Esophagus (tissue), 2 donors: ENCODE measurements around the gene CDC5L. TPM values are rescaled to one million over a fixed set of nuclear protein-coding genes. Genes with fewer than 3 reads are reported as not detected.
A peak's percentile ranks its signal among the peaks of the same experiment; 100 is the strongest.

ENCODE experiments used
- H3K27ac ChIP-seq, 2 donors: one replicate each; pipeline ENCODE4 v1.5.1; 2013; ENCODE audit warnings: low read depth in 2 of 2, mild to moderate bottlenecking in 2 of 2, inconsistent platforms in 1 of 2, low read length in 1 of 2, moderate library complexity in 1 of 2
- H3K27me3 ChIP-seq, 2 donors: one replicate each; pipeline ENCODE4 v1.6.1; 2013; ENCODE audit warnings: low read length in 2 of 2, control low read depth in 1 of 2, mild to moderate bottlenecking in 1 of 2; ENCODE audit not compliant: insufficient read depth in 2 of 2, control insufficient read depth in 1 of 2
- H3K36me3 ChIP-seq, 2 donors: one replicate each; pipeline ENCODE4 v1.6.1; 2013; ENCODE audit warnings: low read length in 1 of 2; ENCODE audit not compliant: control insufficient read depth in 2 of 2, insufficient read depth in 2 of 2
- H3K4me1 ChIP-seq, 2 donors: one replicate each; pipeline ENCODE4 v1.6.1; 2013; ENCODE audit warnings: low read length in 1 of 2; ENCODE audit not compliant: control insufficient read depth in 2 of 2, insufficient read depth in 2 of 2
- H3K4me3 ChIP-seq, 2 donors: one replicate each; pipeline ENCODE4 v1.5.1; 2013; ENCODE audit warnings: low read length in 2 of 2, mild to moderate bottlenecking in 2 of 2, low read depth in 1 of 2, moderate library complexity in 1 of 2
- H3K9me3 ChIP-seq, 2 donors: one replicate each; pipeline ENCODE4 v1.6.1; 2013; ENCODE audit warnings: mild to moderate bottlenecking in 2 of 2, low read depth in 1 of 2, low read length in 1 of 2, moderate library complexity in 1 of 2; ENCODE audit not compliant: control insufficient read depth in 2 of 2, insufficient read depth in 1 of 2
- WGBS, 2 donors: extraction: QIAGEN DNeasy Blood & Tissue Kit; methylation state at CpG; one replicate each; pipeline ENCODE4 v1.1.7; 2013; 5-methylcytosine and 5-hydroxymethylcytosine counted together
- polyA plus RNA-seq, 2 donors: library from polyadenylated mRNA; stranded (reverse); fragments of 200-250 nt; gene quantifications; one replicate each; pipeline ENCODE4 v1.2.3, GENCODE V29; 2013
- donor health status: healthy with polysubstance abuse.
- donor health status: Bipolar disorder and iron deficiency.

CDC5L gene
- polyA plus RNA-seq, 2 donors: 4.6 to 7.8 TPM

- peaks cover 0 to 6% of the 10 kb centered on the region in 2 donors for H3K4me1 ChIP-seq
- no peak overlapping the region for H3K4me3 ChIP-seq
- H3K36me3 ChIP-seq: no peaks in the 10 kb centered on the region
- H3K27ac ChIP-seq: no peak overlapping the region
- no peaks in the 10 kb centered on the region for H3K9me3 ChIP-seq
- 67 to 69% methylated on average over 12 of the region's 12 CpGs for WGBS, 2 donors
- H3K27me3 ChIP-seq: no peaks in the 10 kb centered on the region
These were observed 98.3 kb downstream of the CDC5L start for GRCh38 chr6:44485601-44486401.

- no peaks in the 10 kb centered on the region for H3K9me3 ChIP-seq
- WGBS, 2 donors: 77 to 90% methylated on average over 1 of the region's 1 CpG
- peaks cover 0 to 6% of the 10 kb centered on the region in 2 donors for H3K4me1 ChIP-seq
- no peak overlapping the region for H3K27ac ChIP-seq
- no peaks in the 10 kb centered on the region for H3K36me3 ChIP-seq
- no peaks in the 10 kb centered on the region for H3K27me3 ChIP-seq
- H3K4me3 ChIP-seq: no peak overlapping the region
These were observed 99.5 kb downstream of the CDC5L start for GRCh38 chr6:44487002-44487401.

GRCh38 chr6:44487586-44487985 lies 100.1 kb downstream of the CDC5L start:
- H3K27me3 ChIP-seq: no peaks in the 10 kb centered on the region
- no peak overlapping the region for H3K27ac ChIP-seq
- no peaks in the 10 kb centered on the region for H3K9me3 ChIP-seq
- peaks cover 0 to 6% of the 10 kb centered on the region in 2 donors for H3K4me1 ChIP-seq
- no peaks in the 10 kb centered on the region for H3K36me3 ChIP-seq
- WGBS, 2 donors: 93 to 95% methylated on average over 2 of the region's 2 CpGs
- no peak overlapping the region for H3K4me3 ChIP-seq

GRCh38 chr6:44489910-44490604 lies 102.6 kb downstream of the CDC5L start:
- no peaks in the 10 kb centered on the region for H3K27me3 ChIP-seq
- no peak overlapping the region for H3K4me3 ChIP-seq
- no peaks in the 10 kb centered on the region for H3K36me3 ChIP-seq
- no peaks in the 10 kb centered on the region for H3K9me3 ChIP-seq
- 35 to 47% methylated on average over 6 of the region's 6 CpGs for WGBS, 2 donors
- H3K4me1 ChIP-seq: peaks cover 0 to 6% of the 10 kb centered on the region in 2 donors
- H3K27ac ChIP-seq: peak overlapping the region; percentile 50

- Histone ChIP-seq H3K9me3 (no peaks in the 10 kb centered on the region), H3K27ac (no peak overlapping the region), H3K36me3 (no peaks in the 10 kb centered on the region), H3K4me3 (no peak overlapping the region), H3K4me1 (peaks cover 0 to 6% of the 10 kb centered on the region in 2 donors), H3K27me3 (no peaks in the 10 kb centered on the region)
- 84 to 88% methylated on average over 5 of the region's 5 CpGs for whole genome bisulfite sequencing, 2 donors
These were observed 105.6 kb downstream of the CDC5L start for GRCh38 chr6:44493132-44493531.

GRCh38 chr6:44493593-44493992 lies 106.1 kb downstream of the CDC5L start:
- Histone ChIP-seq H3K27me3 (no peaks in the 10 kb centered on the region), H3K4me1 (peaks cover 0 to 6% of the 10 kb centered on the region in 2 donors), H3K27ac (no peak overlapping the region), H3K9me3 (no peaks in the 10 kb centered on the region), H3K4me3 (no peak overlapping the region), H3K36me3 (no peaks in the 10 kb centered on the region)
- WGBS, 2 donors: 76 to 83% methylated on average over 6 of the region's 6 CpGs

- Histone ChIP-seq H3K27me3 (no peaks in the 10 kb centered on the region), H3K4me1 (peaks cover 0 to 6% of the 10 kb centered on the region in 2 donors), H3K27ac (no peak overlapping the region), H3K4me3 (no peak overlapping the region), H3K36me3 (no peaks in the 10 kb centered on the region), H3K9me3 (no peaks in the 10 kb centered on the region)
- WGBS, 2 donors: 55% methylated on average over 7 of the region's 7 CpGs
These were observed 106.5 kb downstream of the CDC5L start for GRCh38 chr6:44494011-44494501.

- Histone ChIP-seq H3K27me3 (no peaks in the 10 kb centered on the region), H3K9me3 (no peaks in the 10 kb centered on the region), H3K4me3 (no peak overlapping the region), H3K27ac (no peak overlapping the region), H3K36me3 (no peaks in the 10 kb centered on the region), H3K4me1 (peaks cover 0 to 2% of the 10 kb centered on the region in 2 donors)
- 71 to 81% methylated on average over 16 of the region's 16 CpGs for WGBS, 2 donors
These were observed 107.8 kb downstream of the CDC5L start for GRCh38 chr6:44495036-44495901.

- no peaks in the 10 kb centered on the region for H3K36me3 ChIP-seq
- no peaks in the 10 kb centered on the region for H3K27me3 ChIP-seq
- H3K4me3 ChIP-seq: no peak overlapping the region
- H3K4me1 ChIP-seq: no peaks in the 10 kb centered on the region
- 82% methylated on average over 9 of the region's 9 CpGs for WGBS, 2 donors
- H3K9me3 ChIP-seq: peaks cover 0 to 2% of the 10 kb centered on the region in 2 donors
- H3K27ac ChIP-seq: no peak overlapping the region
These were observed 109.3 kb downstream of the CDC5L start for GRCh38 chr6:44496665-44497369.
